ENCODE measurements around the gene MLX.
"Not testable (repeated sequence)": the region's sequence is repeated elsewhere in the genome, so short reads cannot be mapped to it uniquely, and the experiment has no call there.

The MLX gene

GRCh38 chr17:42554250-42555121 is 12.4 kb upstream of the MLX start:
- TF ChIP-seq CTCF (conservative IDR thresholded peaks at IDR 0.05): no peak
- H3K27ac ChIP-seq: peak overlapping the region; percentile 79

- H3K27ac ChIP-seq: peak overlapping the region; percentile 79
- no peak for TF ChIP-seq CTCF (conservative IDR thresholded peaks at IDR 0.05)
These were observed 11.7 kb upstream of the MLX start for GRCh38 chr17:42555122-42555622.

- not testable (repeated sequence) for H3K27ac ChIP-seq
These were observed 10.8 kb upstream of the MLX start for GRCh38 chr17:42555961-42556617.

GRCh38 chr17:42559075-42559474 is 7.8 kb upstream of the MLX start:
- TF ChIP-seq CTCF (conservative IDR thresholded peaks at IDR 0.05): no peak
- no peak overlapping the region for H3K27ac ChIP-seq

GRCh38 chr17:42560246-42560645 is 6.7 kb upstream of the MLX start:
- no peak for TF ChIP-seq CTCF (conservative IDR thresholded peaks at IDR 0.05)

GRCh38 chr17:42561897-42562387 is 5.0 kb upstream of the MLX start, which contains the start of gene COASY:
Gene COASY (plus strand): TSS chr17:42562148. CDS start chr17:42562623, 475 bp downstream.
- peak within 1 kb of the TSS; percentile 79 for H3K27ac ChIP-seq
- no peak for TF ChIP-seq CTCF (conservative IDR thresholded peaks at IDR 0.05)

More at GRCh38 chr17:42560246-42560645, 6.7 kb upstream of the MLX start:
- H3K27ac ChIP-seq: no peak overlapping the region

- peak overlapping the region; percentile 79 for H3K27ac ChIP-seq
- no peak for TF ChIP-seq CTCF (conservative IDR thresholded peaks at IDR 0.05)
These were observed 4.3 kb upstream of the MLX start for GRCh38 chr17:42562388-42563142.
